NCI-H524 (cell line): ENCODE measurements around the gene HEMGN.
"Not testable (repeated sequence)": the region's sequence is repeated elsewhere in the genome, so short reads cannot be mapped to it uniquely, and the experiment has no call there.

Source experiments
- DNase-seq, 2 experiments: peaks; one replicate each; lab custom pipeline; 2025; lab: John Stamatoyannopoulos, UW

The HEMGN gene, protein sequence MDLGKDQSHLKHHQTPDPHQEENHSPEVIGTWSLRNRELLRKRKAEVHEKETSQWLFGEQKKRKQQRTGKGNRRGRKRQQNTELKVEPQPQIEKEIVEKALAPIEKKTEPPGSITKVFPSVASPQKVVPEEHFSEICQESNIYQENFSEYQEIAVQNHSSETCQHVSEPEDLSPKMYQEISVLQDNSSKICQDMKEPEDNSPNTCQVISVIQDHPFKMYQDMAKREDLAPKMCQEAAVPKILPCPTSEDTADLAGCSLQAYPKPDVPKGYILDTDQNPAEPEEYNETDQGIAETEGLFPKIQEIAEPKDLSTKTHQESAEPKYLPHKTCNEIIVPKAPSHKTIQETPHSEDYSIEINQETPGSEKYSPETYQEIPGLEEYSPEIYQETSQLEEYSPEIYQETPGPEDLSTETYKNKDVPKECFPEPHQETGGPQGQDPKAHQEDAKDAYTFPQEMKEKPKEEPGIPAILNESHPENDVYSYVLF

DNA sequence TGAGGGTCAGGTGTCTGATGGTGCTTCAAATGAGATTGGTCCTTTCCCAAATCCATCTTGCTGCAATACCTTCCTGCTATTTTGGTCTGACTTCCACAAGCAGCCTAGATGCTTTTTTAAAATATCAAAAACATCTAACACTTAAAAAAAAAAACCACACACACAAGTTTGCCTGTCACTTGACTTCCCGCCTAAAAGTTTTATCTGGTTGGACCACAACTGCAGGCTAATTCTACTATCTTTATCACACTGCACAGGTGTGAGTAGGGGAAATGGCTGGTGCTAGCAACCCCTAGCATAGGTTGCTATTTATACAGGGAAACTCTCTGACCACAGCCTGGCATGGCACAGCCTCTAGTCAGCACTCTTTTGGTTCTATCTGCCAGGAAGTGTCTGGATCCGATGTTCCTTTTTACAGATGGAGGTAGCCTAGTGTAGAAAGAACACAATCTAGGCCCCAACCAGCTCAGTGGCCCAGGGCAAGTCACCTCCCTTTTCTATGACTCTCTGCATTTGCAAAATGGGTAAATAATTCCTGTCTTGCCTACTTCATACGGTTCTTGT is at the start of gene HEMGN:
Gene HEMGN (minus strand): TSS at position 92 of the 564 bp plus-strand sequence. CDS start 36 bp downstream, at position 56.
- no peak for DNase-seq

- DNase-seq: peak in 1 of 2 experiments; percentile 15
Measured at GRCh38 chr9:97987487-97987886, 49.5 kb upstream of the HEMGN start.

DNA sequence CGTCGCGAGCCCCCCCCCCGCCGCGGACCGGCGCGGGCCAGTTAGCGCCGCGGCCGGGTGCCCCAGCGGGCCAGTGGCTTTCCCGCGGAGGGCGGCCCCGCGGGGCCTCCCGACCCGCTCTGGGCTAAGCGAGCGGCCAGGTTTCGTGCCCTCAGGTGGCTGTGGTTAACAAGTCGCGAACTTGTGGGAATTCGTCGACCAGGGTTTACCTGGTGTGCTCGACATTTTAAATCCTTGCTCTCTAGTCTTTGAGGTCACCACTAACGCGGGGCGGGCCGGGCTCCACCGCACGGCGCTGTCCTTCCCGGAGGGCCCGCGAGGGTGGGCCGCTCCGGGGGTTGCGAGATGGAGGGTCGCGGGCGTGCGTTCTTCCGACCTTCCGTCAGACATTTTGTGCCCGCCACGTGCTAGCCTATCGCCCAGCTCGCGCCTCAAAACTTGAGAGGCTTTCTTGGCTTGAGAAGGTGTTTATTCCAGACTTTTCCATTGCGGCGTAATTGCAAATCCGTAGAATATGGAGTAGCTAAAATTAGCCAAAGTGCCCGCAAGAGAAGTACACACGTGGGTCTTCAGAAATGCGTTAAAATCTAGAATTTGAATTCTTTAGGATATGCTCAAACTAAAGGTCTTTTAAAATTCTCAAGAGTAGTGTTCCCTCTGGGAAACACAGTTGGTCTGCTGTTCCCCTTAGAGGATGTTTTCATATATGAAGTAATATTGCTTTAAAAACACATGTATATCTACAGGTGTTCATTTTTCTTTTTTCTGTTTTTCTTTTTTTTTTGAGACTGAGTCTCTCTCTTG is 47.3 kb upstream of the HEMGN start:
- peak in 1 of 2 experiments; percentile 30 for DNase-seq

GRCh38 chr9:97984188-97985057 is 46.5 kb upstream of the HEMGN start:
- peak; percentile 51 to 71 for DNase-seq

GRCh38 chr9:97983589-97984187 is 45.7 kb upstream of the HEMGN start:
- DNase-seq: peak; percentile 50 to 57

- DNase-seq: peak; percentile 80 to 90
Measured at GRCh38 chr9:97982683-97983588, 45.0 kb upstream of the HEMGN start, which contains the start of gene ANP32B. Gene ANP32B (plus strand): TSS chr9:97983341. CDS start chr9:97983556, 215 bp downstream.

DNA sequence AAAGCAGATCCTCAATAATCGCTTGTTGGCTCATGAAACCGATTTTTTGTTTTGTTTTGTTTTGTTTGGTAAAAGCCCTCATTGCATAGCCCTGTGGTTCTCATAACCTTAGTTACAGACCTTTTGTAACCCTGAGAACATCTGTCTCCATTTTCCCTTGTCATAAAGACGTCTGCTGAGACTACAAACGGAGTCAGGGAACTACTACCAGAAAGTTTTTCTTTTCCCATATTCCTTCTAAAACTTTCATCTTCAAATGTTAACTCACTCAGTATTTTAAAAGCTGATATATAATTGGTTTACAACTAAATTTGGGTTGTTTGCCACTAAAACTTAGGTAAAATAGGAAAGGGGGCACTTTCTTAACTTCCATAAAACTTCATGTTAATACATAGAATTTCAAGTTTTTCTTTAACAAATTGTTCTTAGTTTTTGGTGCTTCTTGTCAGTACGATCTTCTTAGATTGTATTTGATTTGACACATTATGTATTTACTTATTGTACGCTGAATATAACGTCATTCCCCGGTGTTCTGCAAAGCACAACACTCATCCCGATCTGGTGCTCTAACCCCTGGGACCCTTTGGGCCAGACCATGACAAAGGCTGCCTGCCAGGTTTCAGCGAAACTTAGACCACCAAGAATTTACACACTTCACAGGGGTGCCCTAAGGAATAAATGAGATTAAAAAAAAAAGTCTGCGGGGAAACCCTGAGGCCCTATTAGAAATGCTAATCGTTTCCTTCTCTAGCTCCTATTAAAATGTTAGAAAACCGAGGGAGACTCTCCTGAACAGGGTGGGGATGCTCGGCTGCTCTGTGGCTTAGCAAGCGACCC is 44.1 kb upstream of the HEMGN start:
- peak in 1 of 2 experiments; percentile 46 for DNase-seq

- peak in 1 of 2 experiments; percentile 52 for DNase-seq
Measured at GRCh38 chr9:97980918-97981845, 43.2 kb upstream of the HEMGN start.

- DNase-seq: no peak
Measured at GRCh38 chr9:97980479-97980803, 42.5 kb upstream of the HEMGN start.

GRCh38 chr9:97979788-97980478 is 42.0 kb upstream of the HEMGN start:
- DNase-seq: peak in 1 of 2 experiments; percentile 73

- DNase-seq: peak; percentile 99 to 100
Measured at GRCh38 chr9:97978371-97979130, 40.6 kb upstream of the HEMGN start.

DNA sequence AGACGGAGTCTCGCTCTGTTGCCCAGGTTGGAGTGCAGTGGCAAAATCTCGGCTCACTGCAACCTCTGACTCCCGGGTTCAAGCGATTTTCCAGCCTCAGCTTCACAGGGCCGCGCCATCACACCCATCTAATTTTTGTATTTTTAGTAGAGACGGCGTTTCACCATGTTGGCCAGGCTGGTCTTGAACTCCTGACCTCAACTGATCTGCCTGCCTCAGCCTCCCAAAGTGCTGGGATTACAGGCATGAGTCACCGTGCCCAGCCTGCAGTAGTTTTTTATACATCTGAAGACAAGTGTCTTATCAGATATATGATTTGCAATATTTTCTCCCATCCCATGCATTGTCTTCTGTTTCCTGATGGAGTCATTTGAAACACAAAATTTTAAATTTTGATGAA is 38.7 kb upstream of the HEMGN start:
- not testable (repeated sequence) for DNase-seq

DNA sequence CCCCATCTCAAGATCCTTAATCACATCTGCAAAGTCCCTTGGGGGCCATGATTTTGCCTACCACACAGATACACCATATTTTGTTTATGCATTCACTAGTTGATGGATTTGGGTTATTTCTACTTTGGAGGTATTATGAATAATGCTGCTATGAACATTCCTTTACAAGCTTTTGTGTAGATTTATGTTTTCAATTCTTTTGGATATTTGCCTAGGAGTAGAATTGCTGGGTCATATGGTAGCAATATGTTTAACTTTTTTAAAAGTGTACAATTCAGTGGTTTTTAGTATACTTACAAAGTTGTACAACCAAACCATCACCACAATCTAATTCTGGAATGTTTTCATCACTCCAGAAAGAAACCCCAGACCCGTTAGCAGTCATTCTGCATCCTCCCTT is 37.4 kb upstream of the HEMGN start:
- DNase-seq: peak; percentile 86 to 97

GRCh38 chr9:97972753-97973152 is 34.8 kb upstream of the HEMGN start:
- no peak for DNase-seq

DNA sequence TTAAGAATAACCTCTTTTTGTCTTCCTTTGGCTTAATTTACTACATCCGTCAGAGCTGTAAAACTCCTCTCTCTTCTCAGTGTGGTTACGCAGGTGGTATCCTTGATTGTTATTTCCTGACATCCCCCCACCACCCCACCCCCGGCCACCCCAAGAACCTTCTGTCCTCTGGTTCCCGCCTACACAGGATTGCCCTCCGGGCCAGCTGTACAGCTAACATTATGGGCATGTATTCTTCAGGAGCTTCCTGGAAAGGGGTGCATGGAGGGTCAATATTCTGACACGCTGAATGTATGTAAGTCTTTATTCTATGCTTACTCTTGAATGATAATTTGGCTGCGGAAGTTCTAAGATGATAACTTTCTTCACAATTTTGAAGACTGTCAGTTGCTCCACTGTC is 32.2 kb upstream of the HEMGN start:
- DNase-seq: no peak

- peak in 1 of 2 experiments; percentile 63 for DNase-seq
Measured at GRCh38 chr9:97969014-97969413, 31.0 kb upstream of the HEMGN start.

GRCh38 chr9:97966493-97966892 is 28.5 kb upstream of the HEMGN start:
- no peak for DNase-seq
